ENCODE measurements around the gene OR51M1. TPM values are rescaled to one million over a fixed set of nuclear protein-coding genes. Genes with fewer than 3 reads are reported as not detected.
"Not testable (repeated sequence)": the region's sequence is repeated elsewhere in the genome, so short reads cannot be mapped to it uniquely, and the experiment has no call there.

The OR51M1 gene, protein sequence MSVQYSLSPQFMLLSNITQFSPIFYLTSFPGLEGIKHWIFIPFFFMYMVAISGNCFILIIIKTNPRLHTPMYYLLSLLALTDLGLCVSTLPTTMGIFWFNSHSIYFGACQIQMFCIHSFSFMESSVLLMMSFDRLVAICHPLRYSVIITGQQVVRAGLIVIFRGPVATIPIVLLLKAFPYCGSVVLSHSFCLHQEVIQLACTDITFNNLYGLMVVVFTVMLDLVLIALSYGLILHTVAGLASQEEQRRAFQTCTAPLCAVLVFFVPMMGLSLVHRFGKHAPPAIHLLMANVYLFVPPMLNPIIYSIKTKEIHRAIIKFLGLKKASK
- polyA plus RNA-seq: not detected

DNA sequence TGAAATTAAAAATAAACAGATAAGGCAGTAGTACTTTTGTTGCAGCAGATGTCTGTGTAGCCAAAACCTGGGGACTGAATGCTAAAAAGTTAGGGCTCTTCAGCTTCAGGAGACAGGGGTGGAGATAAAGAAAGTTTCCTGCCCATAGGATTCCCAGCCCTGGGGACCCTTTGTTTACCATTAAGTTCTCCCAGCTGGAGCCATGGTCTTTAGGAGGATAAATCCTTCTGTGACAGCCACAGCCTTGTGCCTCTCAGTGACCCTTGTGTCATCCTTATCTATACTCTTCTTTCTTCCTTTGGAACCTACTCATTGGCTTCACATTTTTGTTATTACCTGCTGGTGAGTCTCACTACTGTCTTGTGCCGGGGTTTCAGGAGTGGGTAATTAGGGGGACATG is at the start of gene OR51M1:
OR51M1 (plus strand) TSS at position 237 of the 400 bp plus-strand sequence. CDS start 5,587 bp downstream, outside the sequence.
- WGBS, 3 donors: 46 to 79% (median 71%) methylated on average over 1 of the region's 1 CpG
- no peak within 1 kb of the TSS for H3K27ac ChIP-seq (ENCODE audit: low read depth, low read length)

DNA sequence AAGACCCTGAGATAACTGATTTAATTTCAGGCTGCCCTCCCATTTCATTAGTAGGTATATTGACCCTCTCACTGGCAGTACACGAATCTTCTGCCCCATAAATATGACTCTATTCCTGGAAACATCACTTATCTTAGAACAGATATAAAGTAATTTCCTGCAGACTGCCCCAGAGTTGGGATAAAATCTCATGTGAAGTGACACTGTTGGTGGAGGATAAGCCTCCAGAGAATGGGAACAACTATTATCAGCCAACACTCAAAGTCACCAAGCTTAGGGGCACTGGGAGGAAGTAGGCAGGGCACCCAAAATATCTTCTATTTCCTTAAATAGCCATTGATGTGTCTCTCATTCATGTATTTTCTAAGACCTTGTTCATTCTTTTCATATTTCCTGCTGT is 48.4 kb upstream of the OR51M1 start:
- WGBS, 3 donors: 37 to 43% (median 40%) methylated on average over 1 of the region's 1 CpG
- H3K27ac ChIP-seq (ENCODE audit: low read depth, low read length): no peak overlapping the region

DNA sequence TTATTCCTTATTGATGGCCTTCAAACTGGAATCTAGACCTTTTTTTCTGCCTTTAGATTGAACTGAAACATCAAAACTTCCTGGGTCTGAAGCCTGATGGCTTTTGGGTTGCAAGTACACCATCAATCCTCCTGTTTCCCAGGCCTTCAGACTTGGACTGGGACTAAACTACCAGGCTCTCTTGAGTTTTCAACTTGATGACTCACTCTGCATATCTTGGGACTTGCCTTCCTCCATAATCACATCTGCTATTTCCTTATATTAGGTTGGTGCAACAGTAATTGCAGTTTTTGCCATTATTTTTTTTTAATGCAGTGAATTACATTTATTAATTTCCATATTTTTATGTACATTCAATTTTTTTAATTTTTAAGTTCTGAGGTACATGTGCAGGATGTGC is 47.3 kb upstream of the OR51M1 start:
- H3K27ac ChIP-seq (ENCODE audit: low read depth, low read length): no peak overlapping the region

DNA sequence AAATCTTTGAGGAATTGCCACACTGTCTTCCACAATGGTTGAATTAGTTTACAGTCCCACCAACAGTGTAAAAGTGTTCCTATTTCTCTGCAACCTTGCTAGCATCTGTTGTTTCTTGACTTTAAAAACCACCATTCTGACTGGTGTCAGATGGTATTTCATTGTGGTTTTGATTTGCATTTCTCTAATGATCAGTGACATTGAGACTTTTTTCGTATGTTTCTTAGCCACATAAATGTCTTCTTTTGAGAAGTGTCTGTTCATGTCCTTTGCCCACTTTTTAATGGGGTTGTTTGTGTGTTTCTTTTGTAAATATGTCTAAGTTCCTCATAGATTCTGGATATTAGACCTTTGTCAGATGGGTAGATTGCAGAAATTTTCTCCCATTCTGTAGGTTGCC is 46.4 kb upstream of the OR51M1 start:
- H3K27ac ChIP-seq (ENCODE audit: low read depth, low read length): not testable (repeated sequence)
- 59 to 76% (median 67%) methylated on average over 1 of the region's 1 CpG for WGBS, 3 donors

DNA sequence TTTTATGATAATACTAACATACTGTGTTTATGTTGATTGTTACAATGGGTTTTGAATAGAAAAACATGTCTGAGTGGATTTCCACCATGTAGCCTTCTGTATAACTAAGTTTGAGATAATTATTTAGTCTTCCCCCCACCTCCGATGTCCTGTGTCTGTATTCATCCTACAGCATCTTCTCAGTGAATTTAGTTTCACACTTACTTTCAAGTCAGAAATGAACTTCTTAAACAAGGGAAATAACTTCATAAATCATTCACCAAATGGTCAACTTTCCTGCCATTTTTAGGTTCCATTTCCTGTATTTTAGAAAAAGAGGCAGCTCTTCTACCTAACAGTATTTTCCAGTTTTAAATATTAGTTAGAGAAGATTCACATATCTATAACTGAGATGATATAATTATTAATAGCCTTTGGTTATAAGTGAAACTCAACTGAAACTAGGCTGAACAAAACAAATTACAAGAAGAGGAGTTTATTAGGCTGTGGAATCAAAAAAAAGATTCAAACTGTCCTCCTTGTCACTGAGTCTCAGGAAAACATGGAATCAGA is 43.8 kb upstream of the OR51M1 start:
- WGBS, 3 donors: 69 to 83% (median 71%) methylated on average over 1 of the region's 1 CpG

DNA sequence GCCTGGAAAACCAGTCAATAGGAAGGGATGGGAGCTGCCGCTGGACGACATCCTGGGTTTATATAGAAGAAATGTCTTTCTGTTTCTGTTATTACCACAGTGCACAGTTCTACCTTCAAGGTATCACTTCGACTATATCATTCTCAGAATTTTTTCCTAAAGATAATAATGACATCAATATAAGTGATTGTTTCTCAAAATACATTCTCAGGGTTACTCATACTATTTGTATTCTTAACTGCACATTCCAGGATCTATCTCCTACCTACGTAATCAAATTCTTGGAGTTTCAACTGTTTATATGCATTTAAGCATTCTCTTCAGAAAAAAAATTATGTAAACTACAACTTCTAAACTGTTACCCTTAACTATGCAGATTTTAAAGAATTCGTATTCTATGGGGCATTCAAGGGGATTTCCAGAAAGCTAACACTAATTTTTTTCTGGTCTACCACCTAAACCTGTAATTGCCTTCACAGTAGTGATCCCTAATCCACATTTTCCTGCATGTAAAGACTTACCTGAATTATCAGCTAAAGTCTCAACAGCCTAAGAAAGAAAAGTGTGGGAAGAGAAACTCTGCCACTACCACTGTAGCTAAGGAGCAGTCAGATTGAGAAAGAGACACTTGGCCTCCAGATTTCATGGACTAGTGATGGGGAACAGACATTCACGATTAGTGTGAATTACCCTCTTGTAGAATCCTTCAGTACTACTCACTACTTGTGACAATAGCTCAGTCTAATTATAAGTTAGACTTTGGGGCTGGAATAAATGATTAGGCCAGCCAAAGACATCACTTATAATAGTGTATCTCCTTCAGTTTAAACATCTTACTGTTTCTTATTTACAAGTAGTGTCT is 39.9 kb upstream of the OR51M1 start, which contains the start of gene OR51B5:
OR51B5 (minus strand) TSS at position 51 of the 862 bp plus-strand sequence; CDS start at position 51, 0 bp downstream.
- WGBS, 3 donors: 69 to 76% (median 73%) methylated on average over 6 of the region's 6 CpGs
- no peak within 1 kb of the TSS for H3K27ac ChIP-seq (ENCODE audit: low read depth, low read length)

More for the DNA sequence above, 43.8 kb upstream of the OR51M1 start:
- no peak overlapping the region for H3K27ac ChIP-seq (ENCODE audit: low read depth, low read length)

DNA sequence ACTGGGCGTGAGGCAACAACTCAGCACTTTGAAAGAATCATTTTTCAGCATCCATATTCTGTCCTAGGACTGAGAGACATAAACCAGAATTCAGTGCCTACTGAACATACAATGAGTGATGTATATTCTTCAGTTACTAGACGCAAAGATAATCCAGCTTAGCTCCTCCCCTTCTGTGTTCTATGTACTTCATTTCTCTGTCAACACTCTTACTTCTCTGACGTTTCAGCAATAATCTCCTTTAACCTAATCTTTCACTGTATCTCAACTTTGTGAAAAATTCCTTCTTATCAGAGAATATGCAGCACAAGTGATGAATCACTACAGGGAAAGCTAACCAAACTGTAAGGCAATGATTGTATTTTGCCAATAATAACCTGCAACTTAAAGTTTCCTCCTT is 37.8 kb upstream of the OR51M1 start:
- no peak overlapping the region for H3K27ac ChIP-seq (ENCODE audit: low read depth, low read length)
- WGBS, 3 donors: 58 to 69% (median 65%) methylated on average over 3 of the region's 3 CpGs

DNA sequence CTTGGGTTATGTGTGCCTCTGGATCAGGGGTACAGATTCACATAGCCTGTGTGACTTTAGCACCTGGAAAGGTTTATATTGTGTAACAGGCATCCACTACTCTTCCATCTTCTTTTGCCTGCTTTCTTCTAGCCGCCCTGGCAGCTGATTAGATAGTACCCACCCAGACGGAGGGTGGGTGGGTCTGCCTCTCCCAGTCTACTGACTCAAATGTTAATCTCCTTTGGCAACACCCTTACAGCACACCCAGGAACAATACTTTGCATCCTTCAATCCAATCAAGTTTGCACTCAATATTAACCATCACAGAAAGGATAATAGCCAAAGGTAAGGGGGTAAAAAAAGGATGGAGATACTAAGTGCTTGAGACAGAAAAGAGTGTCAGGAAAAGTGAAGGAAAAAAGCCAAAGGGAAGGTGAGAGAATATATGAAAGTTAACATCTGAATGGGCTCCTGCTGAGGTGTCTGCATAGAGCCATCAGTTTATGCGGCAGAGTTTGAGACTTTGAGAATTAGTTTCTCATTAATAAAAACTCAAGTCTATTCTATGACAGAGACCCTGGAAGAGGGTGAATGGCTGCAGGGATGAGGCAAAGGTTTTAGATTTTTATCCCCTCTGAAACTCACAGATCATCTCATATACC is 34.9 kb upstream of the OR51M1 start:
- 22 to 47% (median 41%) methylated on average over 3 of the region's 3 CpGs for WGBS, 3 donors
- no peak overlapping the region for H3K27ac ChIP-seq (ENCODE audit: low read depth, low read length)

DNA sequence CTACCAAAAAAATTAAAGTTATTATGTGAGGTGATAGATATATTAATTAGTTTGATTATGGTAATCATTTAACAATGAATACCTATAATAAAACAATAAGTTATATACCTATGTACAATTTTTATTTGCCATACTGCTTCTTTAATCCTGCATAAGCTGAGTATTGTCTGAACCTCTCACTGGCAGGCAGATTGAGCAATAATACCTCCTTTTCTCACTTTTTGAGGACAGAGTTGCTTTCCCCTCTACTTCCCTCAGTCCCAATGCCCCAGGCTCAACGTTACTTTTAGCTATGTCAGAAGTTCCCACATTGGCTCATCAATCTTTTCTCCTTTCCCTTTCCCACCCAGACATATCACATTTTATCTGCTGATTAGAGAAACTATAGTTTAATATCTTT is 34.1 kb upstream of the OR51M1 start:
- H3K27ac ChIP-seq (ENCODE audit: low read depth, low read length): no peak overlapping the region
- 26 to 43% (median 38%) methylated on average over 1 of the region's 1 CpG for WGBS, 3 donors

DNA sequence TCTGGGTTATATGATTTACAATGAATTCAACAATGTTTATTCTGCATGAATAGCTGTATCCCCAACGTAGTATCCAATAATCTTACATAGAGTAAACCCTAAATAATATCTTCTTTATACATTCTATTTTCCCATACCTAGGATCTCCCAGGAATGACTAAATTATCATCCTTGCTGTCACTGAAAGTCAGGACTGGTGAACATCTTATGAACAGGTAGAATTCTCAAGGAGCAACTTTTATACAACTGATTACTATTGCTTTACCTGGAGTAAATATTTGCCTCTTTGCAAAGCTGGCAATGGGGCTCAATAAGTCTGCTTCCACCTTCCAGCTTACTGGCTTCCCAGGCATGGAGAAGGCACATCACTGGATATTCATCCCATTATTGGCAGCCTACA is 32.4 kb upstream of the OR51M1 start, which contains the start of gene OR51B6:
OR51B6 (plus strand) TSS at position 301 of the 400 bp plus-strand sequence; CDS start at position 301, 0 bp downstream.
- H3K27ac ChIP-seq (ENCODE audit: low read depth, low read length): no peak within 1 kb of the TSS
- 46 to 77% (median 63%) methylated on average over 1 of the region's 1 CpG for WGBS, 3 donors

DNA sequence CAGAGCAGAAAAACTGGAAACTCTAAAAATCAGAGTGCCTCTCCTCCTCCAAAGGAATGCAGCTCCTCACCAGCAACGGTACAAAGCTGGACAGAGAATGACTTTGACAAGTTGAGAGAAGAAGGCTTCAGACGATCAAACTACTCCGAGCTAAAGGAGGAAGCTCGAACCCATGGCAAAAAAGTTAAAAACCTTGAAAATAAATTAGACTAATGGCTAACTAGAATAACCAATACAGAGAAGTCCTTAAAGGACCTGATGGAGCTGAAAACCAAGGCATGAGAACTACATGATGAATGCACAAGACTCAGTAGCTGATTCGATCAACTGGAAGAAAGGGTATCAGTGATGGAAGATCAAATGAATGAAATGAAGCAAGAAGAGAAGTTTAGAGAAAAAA is 27.6 kb upstream of the OR51M1 start:
- 86 to 88% (median 87%) methylated on average over 1 to 5 of the region's 5 CpGs for WGBS, 3 donors
- not testable (repeated sequence) for H3K27ac ChIP-seq (ENCODE audit: low read depth, low read length)

DNA sequence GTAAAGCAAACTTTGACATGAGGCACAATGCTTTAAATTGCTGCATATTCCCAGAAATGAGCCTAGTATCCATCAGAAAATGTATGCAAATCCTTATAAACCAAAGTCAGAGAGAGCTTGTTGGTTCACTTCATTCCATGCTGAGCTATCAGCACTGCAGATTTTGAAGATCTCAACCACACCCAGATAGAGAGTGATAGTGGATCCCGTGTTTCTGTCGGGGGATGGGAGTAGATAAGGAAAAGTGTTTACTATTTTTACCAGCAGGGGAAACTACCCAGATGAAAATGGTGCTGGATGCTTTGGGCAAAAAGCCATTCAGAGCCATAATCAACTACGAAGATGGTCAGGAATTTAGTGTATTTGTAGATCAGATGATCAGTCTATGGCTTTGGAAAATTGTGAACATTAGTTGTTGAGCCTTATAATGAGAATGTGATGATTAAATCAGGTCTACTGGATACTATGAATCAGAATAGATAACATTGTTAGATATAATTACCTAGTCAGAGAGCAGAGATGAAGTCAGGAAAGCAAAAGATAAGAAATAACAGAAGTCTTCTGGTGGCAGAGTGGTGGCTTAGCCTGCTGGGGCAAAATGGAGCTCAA is 21.5 kb upstream of the OR51M1 start:
- no peak overlapping the region for H3K27ac ChIP-seq (ENCODE audit: low read depth, low read length)
- 49 to 82% (median 79%) methylated on average over 3 of the region's 3 CpGs for WGBS, 3 donors

DNA sequence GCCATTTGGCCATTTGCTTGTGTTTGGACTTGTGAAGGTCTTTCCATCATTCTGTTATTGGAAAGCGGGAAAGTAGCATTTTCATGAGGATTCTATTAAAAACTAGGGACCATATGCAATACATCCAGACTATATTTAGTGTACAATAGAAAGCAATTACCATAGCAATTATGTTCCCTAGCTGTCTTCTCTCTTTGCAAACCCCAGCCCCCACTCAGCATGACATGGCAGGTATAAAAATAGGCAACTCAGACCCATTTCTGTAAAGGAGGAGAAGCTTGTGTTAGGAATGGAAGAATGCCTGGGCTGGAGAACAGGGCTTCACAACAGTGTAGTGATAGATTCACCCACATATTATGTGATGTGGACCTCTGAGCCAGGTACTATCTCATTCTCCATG is 19.9 kb upstream of the OR51M1 start:
- H3K27ac ChIP-seq (ENCODE audit: low read depth, low read length): no peak overlapping the region
- WGBS, 3 donors: 87 to 91% (median 90%) methylated on average over 1 of the region's 1 CpG

DNA sequence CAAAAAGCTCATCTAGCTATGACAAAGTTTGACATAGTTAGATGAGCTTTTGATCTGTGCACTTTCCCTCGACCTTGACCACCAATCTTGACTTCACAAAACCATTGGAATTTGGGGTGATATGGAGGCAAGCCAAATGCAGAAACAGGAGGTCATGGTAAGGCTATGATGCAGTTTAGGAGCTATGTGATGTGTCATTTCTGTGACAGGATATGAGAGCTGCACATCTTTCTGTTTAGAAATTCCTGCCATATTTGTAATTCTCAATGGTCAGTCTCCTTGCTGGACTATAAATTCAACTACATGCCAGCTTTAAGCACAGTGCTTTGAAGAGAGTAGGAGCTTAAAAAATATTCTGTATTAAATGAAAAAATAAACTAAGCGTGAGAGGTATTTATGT is 19.4 kb upstream of the OR51M1 start:
- 37 to 60% (median 57%) methylated on average over 1 to 2 of the region's 2 CpGs for WGBS, 3 donors
- no peak overlapping the region for H3K27ac ChIP-seq (ENCODE audit: low read depth, low read length)

DNA sequence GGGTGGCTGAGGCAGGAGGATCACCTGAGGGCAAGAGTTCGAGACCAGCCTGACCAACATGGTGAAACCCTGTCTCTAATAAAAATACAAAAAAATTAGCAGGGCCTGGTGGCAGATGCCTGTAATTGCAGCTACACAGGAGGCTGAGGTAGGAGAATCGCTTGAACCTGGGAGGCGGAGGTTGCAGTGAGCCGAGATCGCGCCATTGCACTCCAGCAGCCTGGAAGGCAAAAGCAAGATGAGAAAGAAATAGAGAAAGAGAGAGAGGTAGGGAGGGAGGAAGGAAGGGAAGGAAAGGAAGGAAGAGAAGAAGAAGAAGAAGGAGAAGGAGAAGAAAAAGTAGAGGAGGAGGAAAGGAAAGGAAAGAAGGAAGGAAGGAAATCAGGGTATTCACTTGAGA is 17.2 kb upstream of the OR51M1 start:
- WGBS, 3 donors: 78 to 95% (median 93%) methylated on average over 6 of the region's 6 CpGs
- not testable (repeated sequence) for H3K27ac ChIP-seq (ENCODE audit: low read depth, low read length)

DNA sequence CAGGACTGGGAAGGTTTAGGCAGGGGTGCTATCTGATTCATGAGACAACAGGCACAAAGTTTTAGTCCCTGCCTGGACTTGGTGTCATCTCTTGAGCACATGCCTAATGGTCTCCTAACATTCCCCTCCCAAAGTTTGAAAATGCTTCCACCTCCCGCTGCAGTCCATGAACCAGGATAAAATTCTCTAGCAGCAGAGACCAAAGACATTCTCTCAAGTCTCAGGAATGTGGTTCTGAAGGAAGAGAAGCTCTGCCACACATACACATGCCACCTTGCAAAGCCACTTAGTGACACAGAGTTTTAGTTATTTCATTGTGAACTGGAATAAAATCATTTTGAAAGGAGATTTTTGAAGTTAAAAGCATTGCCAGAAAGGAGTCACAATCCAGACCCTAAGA is 16.8 kb upstream of the OR51M1 start:
- 0 to 88% (median 83%) methylated on average over 1 of the region's 1 CpG for WGBS, 3 donors
- H3K27ac ChIP-seq (ENCODE audit: low read depth, low read length): no peak overlapping the region

DNA sequence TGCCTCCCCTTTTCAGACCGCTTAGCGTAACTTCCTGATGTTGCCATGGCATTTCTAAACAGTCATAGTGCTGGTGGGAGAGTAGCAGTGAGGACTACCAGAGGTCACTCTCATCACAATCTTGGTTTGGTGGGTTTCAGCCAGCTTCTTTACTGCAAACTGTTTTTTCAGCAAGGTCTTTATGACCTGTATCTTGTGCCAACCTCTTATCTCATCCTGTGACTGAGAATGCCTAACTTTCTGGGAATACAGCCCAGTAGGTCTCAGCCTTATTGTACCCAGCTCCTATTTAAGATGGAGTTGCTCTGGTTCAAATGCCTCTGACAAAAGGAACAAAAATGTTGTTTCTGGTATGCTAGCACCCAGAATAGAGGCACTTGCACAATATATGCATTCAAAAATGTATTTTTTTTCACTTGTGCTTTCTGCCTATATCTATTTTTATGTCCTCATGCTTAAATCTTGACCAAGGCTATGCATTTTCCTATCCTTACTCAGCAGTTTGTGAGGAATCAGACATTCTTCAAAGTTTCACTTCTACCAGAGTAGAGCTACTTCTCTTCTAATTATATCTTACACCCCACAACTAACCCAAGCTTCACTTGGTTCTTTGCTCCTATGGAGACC is 16.1 kb upstream of the OR51M1 start:
- 30 to 73% (median 65%) methylated on average over 2 of the region's 2 CpGs for WGBS, 3 donors
- no peak overlapping the region for H3K27ac ChIP-seq (ENCODE audit: low read depth, low read length)

DNA sequence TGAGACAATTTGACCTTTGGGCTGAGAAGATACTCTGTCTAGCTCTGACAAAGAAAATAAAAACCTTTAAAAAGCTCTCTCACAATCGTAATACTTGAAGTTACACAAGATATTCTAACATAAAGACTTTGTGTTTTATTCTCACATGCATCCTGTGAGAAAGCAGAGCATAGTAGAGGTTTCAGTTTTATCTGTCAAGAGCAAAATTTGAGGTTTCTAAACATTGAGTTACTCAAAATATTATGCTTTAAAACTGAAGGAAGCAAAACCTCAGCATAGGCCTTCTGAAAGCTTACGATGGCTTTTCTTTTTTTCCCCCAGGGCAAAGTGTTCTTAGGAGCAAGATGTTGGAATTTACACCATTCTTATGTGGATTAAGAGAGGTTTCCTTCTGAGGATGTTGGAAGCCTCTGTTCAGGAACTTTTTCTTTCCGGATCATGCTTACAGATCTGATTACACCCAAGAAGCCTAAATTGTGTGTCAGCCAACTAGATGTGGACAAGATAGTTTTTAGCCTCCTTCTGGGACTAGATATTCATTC is 15.0 kb upstream of the OR51M1 start:
- 57 to 83% (median 71%) methylated on average over 3 of the region's 3 CpGs for WGBS, 3 donors
- H3K27ac ChIP-seq (ENCODE audit: low read depth, low read length): no peak overlapping the region
